ENCODE measurements around the gene NAXD.

- TF ChIP-seq, protein P1, sequence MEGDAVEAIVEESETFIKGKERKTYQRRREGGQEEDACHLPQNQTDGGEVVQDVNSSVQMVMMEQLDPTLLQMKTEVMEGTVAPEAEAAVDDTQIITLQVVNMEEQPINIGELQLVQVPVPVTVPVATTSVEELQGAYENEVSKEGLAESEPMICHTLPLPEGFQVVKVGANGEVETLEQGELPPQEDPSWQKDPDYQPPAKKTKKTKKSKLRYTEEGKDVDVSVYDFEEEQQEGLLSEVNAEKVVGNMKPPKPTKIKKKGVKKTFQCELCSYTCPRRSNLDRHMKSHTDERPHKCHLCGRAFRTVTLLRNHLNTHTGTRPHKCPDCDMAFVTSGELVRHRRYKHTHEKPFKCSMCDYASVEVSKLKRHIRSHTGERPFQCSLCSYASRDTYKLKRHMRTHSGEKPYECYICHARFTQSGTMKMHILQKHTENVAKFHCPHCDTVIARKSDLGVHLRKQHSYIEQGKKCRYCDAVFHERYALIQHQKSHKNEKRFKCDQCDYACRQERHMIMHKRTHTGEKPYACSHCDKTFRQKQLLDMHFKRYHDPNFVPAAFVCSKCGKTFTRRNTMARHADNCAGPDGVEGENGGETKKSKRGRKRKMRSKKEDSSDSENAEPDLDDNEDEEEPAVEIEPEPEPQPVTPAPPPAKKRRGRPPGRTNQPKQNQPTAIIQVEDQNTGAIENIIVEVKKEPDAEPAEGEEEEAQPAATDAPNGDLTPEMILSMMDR (tag by site-specific recombination; IDR thresholded peaks at IDR 0.05): no peak
- no peak for TF ChIP-seq PRDM1 (tag by site-specific recombination; IDR thresholded peaks at IDR 0.05)
- TF ChIP-seq ZNF558 (tag by site-specific recombination; IDR thresholded peaks at IDR 0.05): no peak
- TF ChIP-seq, protein P2, sequence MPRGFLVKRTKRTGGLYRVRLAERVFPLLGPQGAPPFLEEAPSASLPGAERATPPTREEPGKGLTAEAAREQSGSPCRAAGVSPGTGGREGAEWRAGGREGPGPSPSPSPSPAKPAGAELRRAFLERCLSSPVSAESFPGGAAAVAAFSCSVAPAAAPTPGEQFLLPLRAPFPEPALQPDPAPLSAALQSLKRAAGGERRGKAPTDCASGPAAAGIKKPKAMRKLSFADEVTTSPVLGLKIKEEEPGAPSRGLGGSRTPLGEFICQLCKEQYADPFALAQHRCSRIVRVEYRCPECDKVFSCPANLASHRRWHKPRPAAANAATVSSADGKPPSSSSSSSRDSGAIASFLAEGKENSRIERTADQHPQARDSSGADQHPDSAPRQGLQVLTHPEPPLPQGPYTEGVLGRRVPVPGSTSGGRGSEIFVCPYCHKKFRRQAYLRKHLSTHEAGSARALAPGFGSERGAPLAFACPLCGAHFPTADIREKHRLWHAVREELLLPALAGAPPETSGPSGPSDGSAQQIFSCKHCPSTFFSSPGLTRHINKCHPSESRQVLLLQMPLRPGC (tag by site-specific recombination; IDR thresholded peaks at IDR 0.05): no peak
- no peak for TF ChIP-seq ZNF623 (tag by site-specific recombination; IDR thresholded peaks at IDR 0.05)
- no peak for TF ChIP-seq ZFP3 (tag by site-specific recombination; IDR thresholded peaks at IDR 0.05; ENCODE audit: low read depth)
- no peak for TF ChIP-seq ZNF274 (IDR thresholded peaks at IDR 0.05; ENCODE audit: low read length)
- no peak for TF ChIP-seq ZNF274 (tag by site-specific recombination; IDR thresholded peaks at IDR 0.05; ENCODE audit: borderline replicate concordance)
- TF ChIP-seq ZNF121 (tag by site-specific recombination; IDR thresholded peaks at IDR 0.05): no peak
- no peak for TF ChIP-seq ZNF311 (tag by site-specific recombination; IDR thresholded peaks at IDR 0.05; ENCODE audit: borderline replicate concordance)
- TF ChIP-seq, protein P3, sequence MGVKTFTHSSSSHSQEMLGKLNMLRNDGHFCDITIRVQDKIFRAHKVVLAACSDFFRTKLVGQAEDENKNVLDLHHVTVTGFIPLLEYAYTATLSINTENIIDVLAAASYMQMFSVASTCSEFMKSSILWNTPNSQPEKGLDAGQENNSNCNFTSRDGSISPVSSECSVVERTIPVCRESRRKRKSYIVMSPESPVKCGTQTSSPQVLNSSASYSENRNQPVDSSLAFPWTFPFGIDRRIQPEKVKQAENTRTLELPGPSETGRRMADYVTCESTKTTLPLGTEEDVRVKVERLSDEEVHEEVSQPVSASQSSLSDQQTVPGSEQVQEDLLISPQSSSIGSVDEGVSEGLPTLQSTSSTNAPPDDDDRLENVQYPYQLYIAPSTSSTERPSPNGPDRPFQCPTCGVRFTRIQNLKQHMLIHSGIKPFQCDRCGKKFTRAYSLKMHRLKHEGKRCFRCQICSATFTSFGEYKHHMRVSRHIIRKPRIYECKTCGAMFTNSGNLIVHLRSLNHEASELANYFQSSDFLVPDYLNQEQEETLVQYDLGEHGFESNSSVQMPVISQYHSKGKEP (tag by site-specific recombination; IDR thresholded peaks at IDR 0.05): no peak
Observed at GRCh38 chr13:110624766-110625756, 9.7 kb downstream of the NAXD start.
